ENCODE results near the gene TMEM182. TPM values are rescaled to one million over a fixed set of nuclear protein-coding genes. Genes with fewer than 3 reads are reported as not detected.

The TMEM182 gene
- total RNA-seq, 1 experiment from 2014 or later: 2.6 TPM

GRCh38 chr2:102801858-102802699 is 40.2 kb downstream of the TMEM182 start:
- DNase-seq (ENCODE audit: low spot score): no peak

DNA sequence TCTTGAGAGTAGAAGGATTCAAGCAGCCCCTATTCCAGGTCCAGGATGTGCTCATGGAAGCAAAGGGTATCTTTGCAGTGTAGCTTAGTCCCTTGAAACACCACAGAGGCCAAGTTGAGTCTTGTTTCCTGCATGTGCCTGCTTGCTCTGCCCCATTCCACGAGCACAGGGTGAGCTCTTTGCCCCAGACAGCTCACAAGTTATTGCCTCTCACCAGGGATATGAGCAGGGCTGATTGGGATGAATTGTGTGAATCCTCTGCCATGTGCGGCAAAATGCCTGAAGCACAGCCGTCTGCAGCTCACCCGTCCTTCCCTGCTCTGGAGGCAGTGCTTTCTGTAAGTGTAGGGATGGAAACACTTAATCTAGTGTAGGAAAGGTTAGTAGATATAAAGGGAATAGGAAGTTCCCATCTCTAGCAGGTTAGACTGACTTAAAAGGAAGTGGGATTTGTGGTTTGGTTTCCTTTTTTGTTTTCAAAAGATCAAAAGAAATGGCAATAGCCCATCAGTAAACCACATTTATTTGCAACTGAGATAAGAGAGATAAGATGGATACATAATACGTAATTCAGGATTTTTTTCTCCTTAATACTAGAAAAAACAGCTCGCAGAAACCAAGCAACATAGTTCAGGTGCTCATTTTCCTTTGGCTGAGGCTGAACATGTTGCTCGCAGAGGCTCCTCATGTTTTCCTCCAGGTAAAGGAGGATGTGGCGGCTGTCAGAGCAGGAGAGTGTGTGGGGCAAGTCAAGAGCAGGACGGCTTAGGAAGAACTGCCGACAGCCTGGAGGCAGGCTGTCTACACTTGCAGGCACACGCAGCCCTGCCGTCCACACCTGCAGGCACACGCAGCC is 41.4 kb downstream of the TMEM182 start:
- no peak for DNase-seq (ENCODE audit: low spot score)

- DNase-seq (ENCODE audit: low spot score): no peak
These were observed 42.0 kb downstream of the TMEM182 start for GRCh38 chr2:102803897-102804217.

- DNase-seq (ENCODE audit: low spot score): peak; percentile 84
These were observed 44.5 kb downstream of the TMEM182 start for GRCh38 chr2:102806250-102806837.

GRCh38 chr2:102809291-102810189 is 47.7 kb downstream of the TMEM182 start:
- peak; percentile 6 for DNase-seq (ENCODE audit: low spot score)

- DNase-seq (ENCODE audit: low spot score): no peak
These were observed 53.5 kb downstream of the TMEM182 start for GRCh38 chr2:102815285-102815684.

- no peak for DNase-seq (ENCODE audit: low spot score)
These were observed 65.1 kb downstream of the TMEM182 start for GRCh38 chr2:102826904-102827303.

GRCh38 chr2:102832789-102833188 is 71.0 kb downstream of the TMEM182 start:
- DNase-seq (ENCODE audit: low spot score): no peak

- DNase-seq (ENCODE audit: low spot score): no peak
These were observed 72.9 kb downstream of the TMEM182 start for GRCh38 chr2:102834523-102835273.

- DNase-seq (ENCODE audit: low spot score): no peak
These were observed 75.9 kb downstream of the TMEM182 start for GRCh38 chr2:102837626-102838198.

GRCh38 chr2:102839668-102840388 is 78.0 kb downstream of the TMEM182 start:
- peak; percentile 75 for DNase-seq (ENCODE audit: low spot score)

DNA sequence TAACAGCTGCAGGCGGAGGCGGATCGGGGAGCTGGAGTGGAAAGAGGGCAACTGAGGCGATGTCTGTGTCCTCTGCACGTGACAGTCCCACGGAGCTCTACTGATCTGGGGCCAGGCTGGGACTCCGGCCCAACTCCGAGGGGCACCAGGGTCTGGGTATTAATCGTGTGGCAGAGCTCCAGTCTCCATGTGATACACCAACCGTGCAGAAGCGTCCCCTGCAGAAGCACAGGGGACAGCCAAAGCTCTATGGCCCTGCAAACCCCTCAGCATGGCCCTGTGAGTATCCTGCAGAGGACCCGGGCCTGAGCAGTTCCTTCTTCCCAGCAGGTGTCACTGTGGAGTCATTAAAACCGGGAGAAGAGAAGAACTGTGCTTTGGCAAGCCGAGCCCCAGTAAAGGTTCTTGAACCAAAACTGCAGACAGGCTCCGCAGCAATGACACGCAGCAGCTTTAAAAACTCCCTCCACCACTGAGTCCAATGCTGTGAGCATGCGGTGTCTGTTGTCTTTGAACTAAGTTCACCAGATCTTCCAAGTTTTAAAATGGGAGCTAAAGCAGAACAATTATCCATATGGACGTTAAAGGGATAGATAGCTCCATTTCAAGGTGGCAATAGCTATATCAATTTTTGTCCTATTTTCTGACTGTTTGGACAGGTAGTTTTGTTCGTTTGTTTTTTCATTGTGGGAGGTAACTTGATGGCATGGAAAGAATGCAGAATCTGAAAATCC is 79.4 kb downstream of the TMEM182 start:
- peak; percentile 45 for DNase-seq (ENCODE audit: low spot score)

GRCh38 chr2:102843764-102844443 is 82.1 kb downstream of the TMEM182 start:
- no peak for DNase-seq (ENCODE audit: low spot score)

GRCh38 chr2:102844911-102845310 is 83.1 kb downstream of the TMEM182 start:
- DNase-seq (ENCODE audit: low spot score): no peak

GRCh38 chr2:102848366-102848839 is 86.6 kb downstream of the TMEM182 start:
- no peak for DNase-seq (ENCODE audit: low spot score)

DNA sequence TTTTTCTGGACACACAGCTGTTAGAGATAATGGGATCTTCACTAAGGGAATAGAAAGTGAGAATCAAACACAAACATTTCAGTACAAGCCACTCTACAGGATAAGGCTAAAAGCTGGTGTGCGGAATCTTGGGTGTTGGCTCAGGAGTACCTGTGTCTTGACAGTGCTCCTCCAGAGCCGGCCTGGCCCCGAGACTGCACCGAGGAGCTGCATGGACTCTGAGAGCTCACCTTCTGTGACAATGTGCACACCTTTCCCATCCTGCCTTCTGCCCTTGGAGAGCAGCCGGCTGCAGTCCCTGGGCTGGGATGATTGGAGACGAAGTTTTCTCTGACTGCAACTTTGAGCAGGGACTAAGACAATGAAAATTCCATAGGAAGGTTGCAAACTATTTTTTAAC is 89.1 kb downstream of the TMEM182 start:
- DNase-seq (ENCODE audit: low spot score): no peak

GRCh38 chr2:102852867-102853266 is 91.0 kb downstream of the TMEM182 start:
- DNase-seq (ENCODE audit: low spot score): no peak

Data from HT-29 (cell line).